ENCODE results near the gene NOTO. TPM values are rescaled to one million over a fixed set of nuclear protein-coding genes. Genes with fewer than 3 reads are reported as not detected.
A peak's percentile ranks its signal among the peaks of the same experiment; 100 is the strongest.

NOTO gene
- total RNA-seq, 4 donors from 2014 or later: not detected

GRCh38 chr2:73258913-73259215 lies 56.5 kb downstream of the NOTO start:
- Histone ChIP-seq H3K27me3 (no peaks in the 10 kb centered on the region), H3K27ac (no peak overlapping the region), H3K4me3 (no peak overlapping the region), H3K36me3 (peaks cover 0 to 12% of the 10 kb centered on the region in 2 donors), H3K9me3 (no peaks in the 10 kb centered on the region), H3K4me1 (no peaks in the 10 kb centered on the region)
- no peak for TF ChIP-seq POLR2A (IDR thresholded peaks at IDR 0.05)
- TF ChIP-seq CTCF (IDR thresholded peaks at IDR 0.05 in 4 of 5, conservative IDR thresholded peaks at IDR 0.05 in 1 of 5): no peak
- DNase-seq: no peak
- intact Hi-C loops (cut with DNase I; ENCODE audit: low total_unique reads) (no loop called here), in situ Hi-C loops (cut with MboI; ENCODE audit: low sequenced_read_pairs in 4 of 4) (no loop called here)
- ATAC-seq: no peak

GRCh38 chr2:73259276-73259675 lies 56.9 kb downstream of the NOTO start:
- H3K4me1 ChIP-seq: no peaks in the 10 kb centered on the region
- TF ChIP-seq CTCF (IDR thresholded peaks at IDR 0.05 in 4 of 5, conservative IDR thresholded peaks at IDR 0.05 in 1 of 5) (no peak), POLR2A (IDR thresholded peaks at IDR 0.05) (no peak)
- in situ Hi-C loops (cut with MboI; ENCODE audit: low sequenced_read_pairs in 4 of 4): no loop called here
- DNase-seq: no peak
- no peaks in the 10 kb centered on the region for H3K9me3 ChIP-seq
- no peak overlapping the region for H3K27ac ChIP-seq
- intact Hi-C loops (cut with DNase I; ENCODE audit: low total_unique reads): no loop called here
- H3K36me3 ChIP-seq: peaks cover 0 to 8% of the 10 kb centered on the region in 2 donors
- no peaks in the 10 kb centered on the region for H3K27me3 ChIP-seq
- no peak overlapping the region for H3K4me3 ChIP-seq
- no peak for ATAC-seq

- H3K36me3 ChIP-seq: peaks cover 0 to 2% of the 10 kb centered on the region in 2 donors
- ATAC-seq: no peak
- H3K9me3 ChIP-seq: no peaks in the 10 kb centered on the region
- in situ Hi-C loops (cut with MboI; ENCODE audit: low sequenced_read_pairs in 4 of 4): no loop called here
- TF ChIP-seq CTCF (IDR thresholded peaks at IDR 0.05 in 4 of 5, conservative IDR thresholded peaks at IDR 0.05 in 1 of 5): no peak
- TF ChIP-seq POLR2A (IDR thresholded peaks at IDR 0.05): no peak
- DNase-seq: no peak
- H3K27me3 ChIP-seq: no peaks in the 10 kb centered on the region
- H3K27ac ChIP-seq: no peak overlapping the region
- H3K4me1 ChIP-seq: no peaks in the 10 kb centered on the region
- intact Hi-C loops (cut with DNase I; ENCODE audit: low total_unique reads): no loop called here
- no peak overlapping the region for H3K4me3 ChIP-seq
Observed at GRCh38 chr2:73259704-73260337, 57.4 kb downstream of the NOTO start.

DNA sequence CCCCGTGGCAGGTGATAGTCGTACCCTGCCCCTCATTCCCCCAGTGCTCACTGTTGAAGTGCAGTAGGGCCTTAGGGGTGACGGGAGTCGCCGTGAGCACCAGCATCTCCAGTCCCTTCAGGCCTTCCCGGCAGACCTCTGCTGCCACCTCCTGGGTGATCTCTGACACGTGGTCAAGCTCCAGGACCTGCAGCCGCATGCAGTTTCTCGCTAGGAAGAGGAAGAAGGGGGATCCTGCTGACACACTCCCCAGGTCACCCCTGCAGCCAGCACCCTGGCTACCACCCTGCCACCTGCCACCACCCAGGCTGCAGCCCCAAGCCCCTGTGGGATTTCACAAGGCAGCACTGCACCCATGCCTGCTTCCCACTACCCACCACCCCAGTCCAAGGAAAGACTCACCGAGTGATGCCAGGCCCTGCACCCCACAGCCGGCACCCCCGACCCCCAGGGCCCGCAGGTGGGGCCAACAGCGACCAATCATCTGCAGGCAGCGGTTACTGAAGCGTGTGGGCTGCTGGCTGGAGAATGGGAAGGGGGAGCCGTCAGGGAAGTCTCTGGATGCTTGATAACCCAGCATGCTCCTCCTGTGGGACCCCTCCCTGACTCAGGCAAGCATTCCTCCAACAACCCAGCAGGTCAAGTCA lies 58.1 kb downstream of the NOTO start:
- peak in 3 of 5 experiments; percentile 12 to 51 (median 35) for TF ChIP-seq CTCF (IDR thresholded peaks at IDR 0.05 in 4 of 5, conservative IDR thresholded peaks at IDR 0.05 in 1 of 5)
- TF ChIP-seq POLR2A (IDR thresholded peaks at IDR 0.05): no peak
- intact Hi-C loops (cut with DNase I; ENCODE audit: low total_unique reads): no loop called here
- peak; percentile 32 to 77 for ATAC-seq
- H3K36me3 ChIP-seq: no peaks in the 10 kb centered on the region
- no peak overlapping the region for H3K27ac ChIP-seq
- H3K4me3 ChIP-seq: no peak overlapping the region
- no peaks in the 10 kb centered on the region for H3K9me3 ChIP-seq
- H3K27me3 ChIP-seq: no peaks in the 10 kb centered on the region
- DNase-seq: peak in 1 of 2 donors; percentile 25
- in situ Hi-C loops (cut with MboI; ENCODE audit: low sequenced_read_pairs in 4 of 4): no loop called here
- H3K4me1 ChIP-seq: no peaks in the 10 kb centered on the region

Other genes starting within 250 kb of the NOTO start
- 10 to 100 TPM in 1 of 4 donors, 1 to 10 TPM in 3; 6.8 to 22.7 (median 9.1) TPM for gene SFXN5, start 130.9 kb upstream of the NOTO start, total RNA-seq
- gene RAB11FIP5, start 89.6 kb upstream of the NOTO start, total RNA-seq: 10 to 100 TPM; 27.1 to 35.3 (median 33.7) TPM
- 10 to 100 TPM in 3 of 4 donors, 1 to 10 TPM in 1; 9.8 to 17.7 (median 13.7) TPM for gene SMYD5, start 11.7 kb downstream of the NOTO start, total RNA-seq
- gene PRADC1, start 30.7 kb downstream of the NOTO start, total RNA-seq: 100 to 1,000 TPM in 3 of 4 donors, 10 to 100 TPM in 1; 69.4 to 132 (median 104) TPM
- gene CCT7, start 31.7 kb downstream of the NOTO start, total RNA-seq: 100 to 1,000 TPM; 215 to 334 (median 284) TPM
- gene FBXO41, start 81.9 kb downstream of the NOTO start, total RNA-seq: under 1 TPM in 3 of 4 donors, not detected in 1; 0.13 to 0.82 (median 0.23) TPM
- not detected for gene EGR4, start 91.0 kb downstream of the NOTO start, total RNA-seq
- 10 to 100 TPM; 10.0 to 18.1 (median 13.9) TPM for gene ALMS1, start 183.3 kb downstream of the NOTO start, total RNA-seq